Vagina (tissue), 2 donors: ENCODE results near the gene PPM1E.

Source experiments
- CTCF ChIP-seq, 3 experiments: fragments of 450-650 bp in 2 of 3; fragments of 200-600 bp in 1 of 3; sonication (generic) in 1 of 3; IDR thresholded peaks; one replicate each; pipeline ENCODE4 v1.5.1; 2017 to 2019; ENCODE audit warnings: antibody characterized with exemption in 3 of 3, mild to moderate bottlenecking in 2 of 3, moderate library complexity in 2 of 3
- POLR2AphosphoS5 ChIP-seq, 2 donors: sonication (generic); formaldehyde crosslinking; IDR thresholded peaks; one replicate each; pipeline ENCODE4 v1.9.0; 2017; ENCODE audit warnings: antibody characterized with exemption in 2 of 2, mild to moderate bottlenecking in 2 of 2, low read depth in 1 of 2; ENCODE audit not compliant: insufficient read depth in 1 of 2

DNA sequence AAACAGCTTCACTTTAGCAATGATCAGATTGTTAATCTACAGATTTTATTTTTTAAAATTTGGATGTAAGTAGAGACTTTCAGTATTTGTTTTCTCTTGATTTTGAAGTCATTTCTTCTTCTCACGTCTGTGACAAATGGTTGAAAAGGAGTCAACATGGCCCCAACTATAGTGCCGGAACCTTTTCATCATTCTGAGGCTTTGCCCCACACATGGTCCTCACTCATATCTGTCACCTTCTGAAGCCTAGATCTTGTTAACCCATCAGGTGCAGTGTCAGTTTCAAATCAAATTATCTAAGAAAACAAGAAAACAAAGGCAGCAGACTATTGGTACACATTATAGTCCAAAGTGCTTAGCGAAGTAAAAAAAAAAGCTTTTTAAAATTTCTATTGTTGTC is 227.0 kb downstream of the PPM1E start:
- TF ChIP-seq POLR2AphosphoS5 (IDR thresholded peaks at IDR 0.05; ENCODE audit: insufficient read depth in 1 of 2, low read depth in 1 of 2): no peak
- TF ChIP-seq CTCF (IDR thresholded peaks at IDR 0.05): no peak
